Measurements from ENCODE around the gene TECRL. TPM values are rescaled to one million over a fixed set of nuclear protein-coding genes. Genes with fewer than 3 reads are reported as not detected.

Gene TECRL
- total and polyA plus RNA-seq, 2 experiments from 2014 or later, result not detected

DNA sequence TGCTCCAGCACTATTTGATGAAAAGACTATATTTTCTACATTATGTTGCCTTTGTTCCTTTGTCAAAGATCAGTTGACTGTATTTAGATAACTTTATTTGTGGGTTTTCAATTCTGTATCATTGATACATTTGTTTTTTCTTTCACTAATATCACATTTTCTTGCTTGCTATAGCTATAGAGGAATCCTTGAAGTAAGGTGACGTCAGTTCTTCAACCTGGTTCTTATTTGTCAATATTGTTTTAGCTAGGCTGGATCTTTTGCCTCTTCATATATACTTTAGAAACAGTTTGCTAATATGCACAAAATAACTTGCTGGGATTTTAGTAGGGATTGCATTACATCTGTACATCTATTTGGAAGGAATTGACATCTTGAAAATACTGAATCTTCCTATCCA lies 21.0 kb downstream of the TECRL start:
- ATAC-seq, result no peak

More for the DNA sequence above, 21.0 kb downstream of the TECRL start:
- Mint-ChIP-seq H3K27me3 (ENCODE audit: insufficient read depth, low read depth, poor library complexity) (no peaks in the 10 kb centered on the region), H3K4me3 (no peak overlapping the region), H3K4me1 (no peaks in the 10 kb centered on the region), H3K27ac (no peak overlapping the region), H3K9me3 (no peaks in the 10 kb centered on the region), H3K36me3 (ENCODE audit: low read depth) (no peaks in the 10 kb centered on the region)
- Histone ChIP-seq H3K27ac (ENCODE audit: low read depth) (no peak overlapping the region), H3K4me3 (no peak overlapping the region), H3K4me2 (no peak overlapping the region), H3F3A (replicated peaks; ENCODE audit: low read depth) (no peaks in the 10 kb centered on the region), H3K4me1 (ENCODE audit: insufficient read depth) (no peaks in the 10 kb centered on the region), H3K9me2 (ENCODE audit: insufficient read depth) (peaks cover 4% of the 10 kb centered on the region; the same call in 1 of the 2 replicates), H2AFZ (no peak overlapping the region), H3K36me3 (ENCODE audit: insufficient read depth) (no peaks in the 10 kb centered on the region), H4K20me1 (replicated peaks; ENCODE audit: insufficient read depth) (no peaks in the 10 kb centered on the region), H3K27me3 (ENCODE audit: insufficient read depth) (no peaks in the 10 kb centered on the region), H3K79me2 (replicated peaks; ENCODE audit: insufficient read depth) (no peaks in the 10 kb centered on the region)
- TF ChIP-seq JUNB (IDR thresholded peaks at IDR 0.05; ENCODE audit: unreplicated experiment) (no peak), EZH2 (IDR thresholded peaks at IDR 0.05; ENCODE audit: low read depth, unreplicated experiment) (no peak), POLR2AphosphoS5 (IDR thresholded peaks at IDR 0.05; ENCODE audit: low read depth) (no peak), EZH2phosphoT487 (IDR thresholded peaks at IDR 0.05; ENCODE audit: unreplicated experiment) (no peak), CREB1 (CRISPR knock-in tag; IDR thresholded peaks at IDR 0.05; ENCODE audit: low read depth) (no peak), STAT1 (IDR thresholded peaks at IDR 0.05; ENCODE audit: unreplicated experiment) (no peak), ZNF331 (CRISPR knock-in tag; IDR thresholded peaks at IDR 0.05; ENCODE audit: low read depth) (no peak), ZNF114 (CRISPR knock-in tag; IDR thresholded peaks at IDR 0.05) (no peak), NANOG (IDR thresholded peaks at IDR 0.05; ENCODE audit: borderline replicate concordance) (no peak)
- TF ChIP-seq, protein P1, sequence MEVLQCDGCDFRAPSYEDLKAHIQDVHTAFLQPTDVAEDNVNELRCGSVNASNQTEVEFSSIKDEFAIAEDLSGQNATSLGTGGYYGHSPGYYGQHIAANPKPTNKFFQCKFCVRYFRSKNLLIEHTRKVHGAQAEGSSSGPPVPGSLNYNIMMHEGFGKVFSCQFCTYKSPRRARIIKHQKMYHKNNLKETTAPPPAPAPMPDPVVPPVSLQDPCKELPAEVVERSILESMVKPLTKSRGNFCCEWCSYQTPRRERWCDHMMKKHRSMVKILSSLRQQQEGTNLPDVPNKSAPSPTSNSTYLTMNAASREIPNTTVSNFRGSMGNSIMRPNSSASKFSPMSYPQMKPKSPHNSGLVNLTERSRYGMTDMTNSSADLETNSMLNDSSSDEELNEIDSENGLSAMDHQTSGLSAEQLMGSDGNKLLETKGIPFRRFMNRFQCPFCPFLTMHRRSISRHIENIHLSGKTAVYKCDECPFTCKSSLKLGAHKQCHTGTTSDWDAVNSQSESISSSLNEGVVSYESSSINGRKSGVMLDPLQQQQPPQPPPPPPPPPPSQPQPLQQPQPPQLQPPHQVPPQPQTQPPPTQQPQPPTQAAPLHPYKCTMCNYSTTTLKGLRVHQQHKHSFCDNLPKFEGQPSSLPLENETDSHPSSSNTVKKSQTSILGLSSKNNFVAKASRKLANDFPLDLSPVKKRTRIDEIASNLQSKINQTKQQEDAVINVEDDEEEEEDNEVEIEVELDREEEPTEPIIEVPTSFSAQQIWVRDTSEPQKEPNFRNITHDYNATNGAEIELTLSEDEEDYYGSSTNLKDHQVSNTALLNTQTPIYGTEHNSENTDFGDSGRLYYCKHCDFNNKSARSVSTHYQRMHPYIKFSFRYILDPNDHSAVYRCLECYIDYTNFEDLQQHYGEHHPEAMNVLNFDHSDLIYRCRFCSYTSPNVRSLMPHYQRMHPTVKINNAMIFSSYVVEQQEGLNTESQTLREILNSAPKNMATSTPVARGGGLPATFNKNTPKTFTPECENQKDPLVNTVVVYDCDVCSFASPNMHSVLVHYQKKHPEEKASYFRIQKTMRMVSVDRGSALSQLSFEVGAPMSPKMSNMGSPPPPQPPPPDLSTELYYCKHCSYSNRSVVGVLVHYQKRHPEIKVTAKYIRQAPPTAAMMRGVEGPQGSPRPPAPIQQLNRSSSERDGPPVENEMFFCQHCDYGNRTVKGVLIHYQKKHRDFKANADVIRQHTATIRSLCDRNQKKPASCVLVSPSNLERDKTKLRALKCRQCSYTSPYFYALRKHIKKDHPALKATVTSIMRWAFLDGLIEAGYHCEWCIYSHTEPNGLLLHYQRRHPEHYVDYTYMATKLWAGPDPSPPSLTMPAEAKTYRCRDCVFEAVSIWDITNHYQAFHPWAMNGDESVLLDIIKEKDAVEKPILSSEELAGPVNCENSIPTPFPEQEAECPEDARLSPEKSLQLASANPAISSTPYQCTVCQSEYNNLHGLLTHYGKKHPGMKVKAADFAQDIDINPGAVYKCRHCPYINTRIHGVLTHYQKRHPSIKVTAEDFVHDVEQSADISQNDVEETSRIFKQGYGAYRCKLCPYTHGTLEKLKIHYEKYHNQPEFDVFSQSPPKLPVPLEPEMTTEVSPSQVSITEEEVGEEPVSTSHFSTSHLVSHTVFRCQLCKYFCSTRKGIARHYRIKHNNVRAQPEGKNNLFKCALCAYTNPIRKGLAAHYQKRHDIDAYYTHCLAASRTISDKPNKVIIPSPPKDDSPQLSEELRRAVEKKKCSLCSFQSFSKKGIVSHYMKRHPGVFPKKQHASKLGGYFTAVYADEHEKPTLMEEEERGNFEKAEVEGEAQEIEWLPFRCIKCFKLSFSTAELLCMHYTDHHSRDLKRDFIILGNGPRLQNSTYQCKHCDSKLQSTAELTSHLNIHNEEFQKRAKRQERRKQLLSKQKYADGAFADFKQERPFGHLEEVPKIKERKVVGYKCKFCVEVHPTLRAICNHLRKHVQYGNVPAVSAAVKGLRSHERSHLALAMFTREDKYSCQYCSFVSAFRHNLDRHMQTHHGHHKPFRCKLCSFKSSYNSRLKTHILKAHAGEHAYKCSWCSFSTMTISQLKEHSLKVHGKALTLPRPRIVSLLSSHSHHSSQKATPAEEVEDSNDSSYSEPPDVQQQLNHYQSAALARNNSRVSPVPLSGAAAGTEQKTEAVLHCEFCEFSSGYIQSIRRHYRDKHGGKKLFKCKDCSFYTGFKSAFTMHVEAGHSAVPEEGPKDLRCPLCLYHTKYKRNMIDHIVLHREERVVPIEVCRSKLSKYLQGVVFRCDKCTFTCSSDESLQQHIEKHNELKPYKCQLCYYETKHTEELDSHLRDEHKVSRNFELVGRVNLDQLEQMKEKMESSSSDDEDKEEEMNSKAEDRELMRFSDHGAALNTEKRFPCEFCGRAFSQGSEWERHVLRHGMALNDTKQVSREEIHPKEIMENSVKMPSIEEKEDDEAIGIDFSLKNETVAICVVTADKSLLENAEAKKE (CRISPR knock-in tag; IDR thresholded peaks at IDR 0.05), result no peak
- TF ChIP-seq, protein P2, sequence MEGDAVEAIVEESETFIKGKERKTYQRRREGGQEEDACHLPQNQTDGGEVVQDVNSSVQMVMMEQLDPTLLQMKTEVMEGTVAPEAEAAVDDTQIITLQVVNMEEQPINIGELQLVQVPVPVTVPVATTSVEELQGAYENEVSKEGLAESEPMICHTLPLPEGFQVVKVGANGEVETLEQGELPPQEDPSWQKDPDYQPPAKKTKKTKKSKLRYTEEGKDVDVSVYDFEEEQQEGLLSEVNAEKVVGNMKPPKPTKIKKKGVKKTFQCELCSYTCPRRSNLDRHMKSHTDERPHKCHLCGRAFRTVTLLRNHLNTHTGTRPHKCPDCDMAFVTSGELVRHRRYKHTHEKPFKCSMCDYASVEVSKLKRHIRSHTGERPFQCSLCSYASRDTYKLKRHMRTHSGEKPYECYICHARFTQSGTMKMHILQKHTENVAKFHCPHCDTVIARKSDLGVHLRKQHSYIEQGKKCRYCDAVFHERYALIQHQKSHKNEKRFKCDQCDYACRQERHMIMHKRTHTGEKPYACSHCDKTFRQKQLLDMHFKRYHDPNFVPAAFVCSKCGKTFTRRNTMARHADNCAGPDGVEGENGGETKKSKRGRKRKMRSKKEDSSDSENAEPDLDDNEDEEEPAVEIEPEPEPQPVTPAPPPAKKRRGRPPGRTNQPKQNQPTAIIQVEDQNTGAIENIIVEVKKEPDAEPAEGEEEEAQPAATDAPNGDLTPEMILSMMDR (conservative IDR thresholded peaks at IDR 0.05; ENCODE audit: low read depth in 2 of 2), result no peak
- TF ChIP-seq, protein P3, sequence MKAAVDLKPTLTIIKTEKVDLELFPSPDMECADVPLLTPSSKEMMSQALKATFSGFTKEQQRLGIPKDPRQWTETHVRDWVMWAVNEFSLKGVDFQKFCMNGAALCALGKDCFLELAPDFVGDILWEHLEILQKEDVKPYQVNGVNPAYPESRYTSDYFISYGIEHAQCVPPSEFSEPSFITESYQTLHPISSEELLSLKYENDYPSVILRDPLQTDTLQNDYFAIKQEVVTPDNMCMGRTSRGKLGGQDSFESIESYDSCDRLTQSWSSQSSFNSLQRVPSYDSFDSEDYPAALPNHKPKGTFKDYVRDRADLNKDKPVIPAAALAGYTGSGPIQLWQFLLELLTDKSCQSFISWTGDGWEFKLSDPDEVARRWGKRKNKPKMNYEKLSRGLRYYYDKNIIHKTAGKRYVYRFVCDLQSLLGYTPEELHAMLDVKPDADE (IDR thresholded peaks at IDR 0.05), result no peak
- TF ChIP-seq, protein P4, sequence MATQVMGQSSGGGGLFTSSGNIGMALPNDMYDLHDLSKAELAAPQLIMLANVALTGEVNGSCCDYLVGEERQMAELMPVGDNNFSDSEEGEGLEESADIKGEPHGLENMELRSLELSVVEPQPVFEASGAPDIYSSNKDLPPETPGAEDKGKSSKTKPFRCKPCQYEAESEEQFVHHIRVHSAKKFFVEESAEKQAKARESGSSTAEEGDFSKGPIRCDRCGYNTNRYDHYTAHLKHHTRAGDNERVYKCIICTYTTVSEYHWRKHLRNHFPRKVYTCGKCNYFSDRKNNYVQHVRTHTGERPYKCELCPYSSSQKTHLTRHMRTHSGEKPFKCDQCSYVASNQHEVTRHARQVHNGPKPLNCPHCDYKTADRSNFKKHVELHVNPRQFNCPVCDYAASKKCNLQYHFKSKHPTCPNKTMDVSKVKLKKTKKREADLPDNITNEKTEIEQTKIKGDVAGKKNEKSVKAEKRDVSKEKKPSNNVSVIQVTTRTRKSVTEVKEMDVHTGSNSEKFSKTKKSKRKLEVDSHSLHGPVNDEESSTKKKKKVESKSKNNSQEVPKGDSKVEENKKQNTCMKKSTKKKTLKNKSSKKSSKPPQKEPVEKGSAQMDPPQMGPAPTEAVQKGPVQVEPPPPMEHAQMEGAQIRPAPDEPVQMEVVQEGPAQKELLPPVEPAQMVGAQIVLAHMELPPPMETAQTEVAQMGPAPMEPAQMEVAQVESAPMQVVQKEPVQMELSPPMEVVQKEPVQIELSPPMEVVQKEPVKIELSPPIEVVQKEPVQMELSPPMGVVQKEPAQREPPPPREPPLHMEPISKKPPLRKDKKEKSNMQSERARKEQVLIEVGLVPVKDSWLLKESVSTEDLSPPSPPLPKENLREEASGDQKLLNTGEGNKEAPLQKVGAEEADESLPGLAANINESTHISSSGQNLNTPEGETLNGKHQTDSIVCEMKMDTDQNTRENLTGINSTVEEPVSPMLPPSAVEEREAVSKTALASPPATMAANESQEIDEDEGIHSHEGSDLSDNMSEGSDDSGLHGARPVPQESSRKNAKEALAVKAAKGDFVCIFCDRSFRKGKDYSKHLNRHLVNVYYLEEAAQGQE (IDR thresholded peaks at IDR 0.05; ENCODE audit: unreplicated experiment), result no peak
- DNase-seq (ENCODE audit: low spot score), result no peak

Measured in GM23338 (cell line).